HS-27A (cell line): Measurements from ENCODE around the gene AKT2.

Source experiments
- DNase-seq: peaks from one replicate; pipeline ENCODE4 v3.0.0-alpha.2; 2012; ENCODE audit warnings: low read depth, missing footprints

Gene AKT2

GRCh38 chr19:40273469-40274360 is 11.4 kb downstream of the AKT2 start:
- DNase-seq: no peak

DNA sequence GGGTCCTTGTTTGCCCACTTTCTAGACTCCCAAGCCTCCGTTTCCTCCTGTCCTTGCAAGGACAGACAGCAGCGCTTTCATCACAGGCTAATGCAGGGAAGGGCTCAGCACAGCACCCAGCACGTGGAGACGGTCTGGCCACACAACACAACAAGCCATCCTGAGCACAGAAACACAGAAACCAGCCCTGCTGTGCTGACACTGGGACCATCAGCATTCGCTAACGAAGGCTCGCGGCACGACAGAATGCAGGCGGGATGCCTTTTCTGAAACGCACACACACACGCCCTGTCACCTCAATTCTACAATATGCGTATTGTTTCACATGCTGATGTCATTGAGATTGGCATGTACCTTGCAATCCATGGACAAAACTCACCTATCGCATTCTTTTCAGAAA is 12.9 kb downstream of the AKT2 start:
- no peak for DNase-seq

DNA sequence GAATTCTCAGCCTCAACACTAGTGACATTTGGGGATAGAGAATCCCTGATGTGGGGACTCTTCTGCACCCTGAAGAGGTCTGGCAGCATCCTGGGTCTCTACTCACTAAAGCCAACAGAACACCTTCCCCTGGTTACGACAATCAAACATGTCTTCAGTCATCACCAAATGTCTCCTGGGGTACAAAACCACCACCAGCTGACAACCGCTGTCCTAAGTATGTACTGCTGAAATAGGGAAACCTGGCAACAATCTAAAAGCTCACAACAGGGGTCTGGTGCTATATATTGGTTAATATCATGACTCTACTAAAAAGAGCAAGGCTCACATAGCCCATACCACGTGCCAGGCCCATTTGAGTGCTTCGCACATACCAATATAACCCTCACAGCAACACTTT is 13.4 kb downstream of the AKT2 start:
- DNase-seq: no peak

DNA sequence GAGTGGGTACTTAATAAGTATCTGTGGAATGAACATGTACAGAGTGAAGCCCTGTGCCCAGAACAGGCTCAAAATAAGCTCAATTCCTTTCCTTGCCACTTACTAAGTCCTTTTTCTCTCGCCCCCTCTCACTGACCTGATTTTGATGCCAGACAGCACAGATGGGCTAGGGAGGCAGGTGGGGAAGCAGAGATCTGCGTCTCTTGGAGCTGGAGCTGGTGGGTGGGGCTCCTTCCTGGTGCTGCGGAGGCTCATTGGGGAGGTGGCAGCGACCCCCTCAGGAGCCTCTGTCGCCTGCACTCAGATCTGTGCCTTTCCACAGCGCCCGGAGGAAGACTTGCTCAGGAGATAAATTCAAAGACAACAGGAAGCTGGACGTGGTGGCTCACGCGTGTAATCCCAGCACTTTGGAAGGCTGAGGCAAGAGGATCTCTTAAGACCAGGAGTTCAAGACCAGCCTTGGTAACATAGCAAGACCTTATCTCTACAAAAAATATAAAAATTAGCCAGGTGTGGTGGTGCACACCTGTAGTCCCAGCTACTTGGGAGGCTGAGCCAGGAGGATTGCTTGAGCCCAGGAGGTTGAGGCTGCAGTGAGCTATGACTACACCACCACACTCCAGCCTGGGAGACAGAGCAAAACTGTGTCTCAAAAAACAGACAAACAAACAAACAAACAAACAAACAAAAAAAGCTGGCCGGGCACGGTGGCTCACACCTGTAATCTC is 14.6 kb downstream of the AKT2 start:
- DNase-seq: no peak

- DNase-seq: no peak
Observed at GRCh38 chr19:40269216-40269940, 15.8 kb downstream of the AKT2 start.

- DNase-seq: no peak
Observed at GRCh38 chr19:40267601-40267997, 17.5 kb downstream of the AKT2 start.

DNA sequence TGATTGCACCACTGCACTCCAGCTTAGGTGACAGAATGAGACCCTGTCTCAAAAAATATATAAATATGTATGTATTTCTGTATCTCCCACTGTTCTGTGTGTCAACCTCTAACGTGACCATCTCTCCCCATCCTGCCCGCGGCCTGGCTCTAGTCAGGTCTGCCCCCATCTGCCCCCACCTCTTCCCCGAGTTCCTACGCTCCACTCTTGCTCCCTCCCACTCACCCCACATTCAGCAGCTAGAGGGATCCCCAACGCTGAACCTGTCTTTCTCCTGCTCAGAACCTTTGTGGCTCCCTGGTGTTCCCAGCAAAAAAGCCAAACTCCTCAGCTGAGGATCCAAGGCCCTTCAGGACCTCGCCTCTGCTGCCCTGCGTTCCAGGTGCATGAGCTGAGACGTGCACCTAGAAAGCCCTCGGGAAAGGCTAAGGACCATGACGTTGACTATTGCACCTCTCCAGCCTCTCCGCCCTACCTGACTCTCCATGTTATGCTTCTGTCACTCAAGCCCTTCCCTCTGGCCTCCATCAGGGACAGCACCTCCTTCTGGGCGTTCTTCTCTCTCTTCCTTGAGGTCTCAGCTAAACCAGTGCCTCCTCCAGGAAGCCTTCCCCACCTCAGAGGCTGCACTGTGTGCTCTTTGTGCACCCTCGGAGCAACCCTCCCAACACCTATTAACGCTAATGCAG is 18.1 kb downstream of the AKT2 start:
- DNase-seq: no peak

DNA sequence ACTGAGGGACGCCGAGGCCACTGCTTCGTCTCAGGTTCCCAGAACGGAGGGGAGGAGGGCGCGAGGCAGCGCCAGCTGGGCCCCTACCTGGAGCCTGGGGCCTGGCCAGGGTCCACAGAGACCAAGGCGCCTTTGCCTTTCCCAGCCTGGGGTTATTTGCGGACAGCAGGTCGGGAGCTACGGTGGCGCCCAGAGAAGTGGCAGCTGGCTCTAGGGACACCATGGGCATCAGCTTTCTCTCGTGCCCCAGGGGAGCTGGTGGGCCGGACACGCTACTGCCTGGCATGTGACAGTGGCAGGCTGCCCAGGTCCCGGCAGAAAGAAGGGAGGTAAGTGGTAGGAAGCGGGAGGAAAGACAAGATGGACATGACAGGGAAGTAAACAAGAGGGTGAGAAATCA is 19.0 kb downstream of the AKT2 start:
- no peak for DNase-seq

DNA sequence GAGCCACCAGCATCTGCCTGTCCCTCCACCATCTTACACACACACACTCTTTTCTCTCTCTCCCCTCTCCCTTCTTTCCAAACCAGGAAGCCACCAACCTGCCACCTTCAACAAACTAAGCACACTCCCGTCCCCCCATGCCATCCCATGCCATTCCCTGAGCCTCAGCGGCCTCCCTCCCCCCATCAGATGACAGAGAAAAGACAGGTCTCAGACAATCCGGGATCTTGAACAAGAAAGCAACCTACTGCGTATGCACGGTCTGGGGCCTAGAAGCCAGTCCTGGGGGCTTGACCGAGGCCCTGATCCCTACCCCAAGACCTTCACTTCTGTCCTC is 19.4 kb downstream of the AKT2 start:
- no peak for DNase-seq

DNA sequence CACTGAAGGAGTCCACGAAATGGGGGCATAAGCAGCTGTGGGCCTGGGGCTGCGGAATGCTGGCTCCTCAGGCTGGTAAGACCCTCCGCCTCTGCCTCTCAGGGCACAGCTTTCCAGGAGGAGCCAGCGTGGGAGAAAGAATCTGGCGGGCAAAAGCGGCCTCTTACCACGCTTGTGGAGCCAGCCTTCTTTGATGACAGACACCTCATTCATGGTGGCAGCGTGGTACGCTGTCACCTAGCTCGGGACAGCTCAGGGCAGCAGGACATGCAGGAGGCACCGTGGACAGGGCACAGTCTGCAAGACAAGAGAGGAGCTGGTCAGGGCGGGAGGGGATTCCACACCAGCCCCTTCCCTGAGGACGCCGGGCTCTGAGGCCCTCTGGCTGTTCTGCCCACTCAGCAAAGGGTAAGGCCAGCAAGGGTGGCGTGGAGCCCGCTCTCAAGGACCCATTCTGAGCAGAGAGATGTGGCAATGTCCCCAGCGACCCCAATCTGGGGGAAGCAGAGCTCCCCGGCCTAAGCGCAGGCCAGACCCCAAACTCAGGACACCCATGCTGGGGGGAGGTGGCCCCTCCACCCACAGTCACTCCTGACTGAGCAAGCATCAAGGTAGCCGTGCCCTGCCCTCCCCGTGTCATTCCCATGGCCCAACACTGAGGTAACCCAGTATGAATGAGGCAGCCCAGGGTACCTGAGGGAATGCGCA is 19.9 kb downstream of the AKT2 start:
- DNase-seq: no peak

- DNase-seq: no peak
Observed at GRCh38 chr19:40264314-40265054, 20.7 kb downstream of the AKT2 start.

GRCh38 chr19:40263440-40264313 is 21.5 kb downstream of the AKT2 start:
- no peak for DNase-seq

GRCh38 chr19:40262422-40262821 is 22.7 kb downstream of the AKT2 start:
- DNase-seq: no peak

DNA sequence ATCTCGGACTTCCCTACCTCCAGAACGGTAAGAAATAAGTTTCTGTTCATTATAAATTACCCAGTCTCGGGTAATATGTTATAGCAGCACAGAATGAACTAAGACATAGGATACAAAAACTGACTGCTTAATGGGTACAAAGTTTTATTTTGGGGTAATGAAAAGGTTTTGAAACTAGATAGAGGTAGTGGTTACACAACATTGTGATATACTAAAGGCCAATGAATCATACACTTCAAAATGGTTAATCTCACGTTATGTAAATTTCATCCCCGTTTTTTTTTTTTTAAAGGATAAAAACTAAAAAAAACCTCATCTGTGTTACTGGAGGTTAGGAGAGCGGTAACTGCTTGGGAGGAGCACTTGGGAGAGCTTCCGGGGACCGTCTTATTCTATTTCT is 23.5 kb downstream of the AKT2 start:
- no peak for DNase-seq

DNA sequence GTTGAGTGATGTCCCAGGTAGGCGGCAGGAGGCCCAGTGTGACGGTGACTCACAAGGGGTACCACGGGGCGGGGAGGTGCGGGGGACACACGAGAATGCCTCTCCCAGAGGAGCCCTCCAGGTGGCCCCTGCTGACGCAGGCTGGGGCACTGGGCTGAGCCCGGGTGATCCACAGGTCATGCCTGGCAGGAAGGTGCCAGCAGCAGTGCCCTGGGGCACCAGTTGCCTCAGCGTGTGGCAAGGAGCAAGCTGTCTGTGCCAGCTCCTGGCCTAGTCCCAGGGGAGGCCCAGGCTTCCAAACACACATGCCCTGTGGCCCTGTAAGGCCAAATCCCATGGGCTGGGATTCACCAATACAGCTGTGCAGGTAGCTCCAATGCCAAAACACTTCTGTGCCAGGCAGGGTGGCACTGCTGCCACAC is 28.0 kb downstream of the AKT2 start:
- DNase-seq: no peak

DNA sequence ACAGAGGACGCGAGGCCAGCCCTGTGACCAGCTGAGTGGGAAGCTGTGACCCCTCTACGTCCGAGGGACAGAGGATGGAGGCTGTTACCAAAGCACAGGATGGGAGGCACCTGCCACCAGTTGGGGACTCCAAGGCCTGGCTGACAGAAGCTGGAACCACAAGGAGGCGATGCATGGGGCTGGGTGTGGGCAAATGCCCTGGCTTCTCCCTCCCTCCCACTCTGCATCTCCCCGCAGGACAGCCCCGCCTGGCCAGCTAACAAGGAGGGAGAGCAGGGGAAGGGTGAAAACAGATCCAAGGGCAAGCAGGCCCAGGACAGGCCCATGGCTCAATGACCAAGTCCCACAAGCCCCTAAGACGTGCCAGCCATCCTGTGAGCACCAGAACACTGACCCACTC is 28.6 kb downstream of the AKT2 start:
- no peak for DNase-seq

DNA sequence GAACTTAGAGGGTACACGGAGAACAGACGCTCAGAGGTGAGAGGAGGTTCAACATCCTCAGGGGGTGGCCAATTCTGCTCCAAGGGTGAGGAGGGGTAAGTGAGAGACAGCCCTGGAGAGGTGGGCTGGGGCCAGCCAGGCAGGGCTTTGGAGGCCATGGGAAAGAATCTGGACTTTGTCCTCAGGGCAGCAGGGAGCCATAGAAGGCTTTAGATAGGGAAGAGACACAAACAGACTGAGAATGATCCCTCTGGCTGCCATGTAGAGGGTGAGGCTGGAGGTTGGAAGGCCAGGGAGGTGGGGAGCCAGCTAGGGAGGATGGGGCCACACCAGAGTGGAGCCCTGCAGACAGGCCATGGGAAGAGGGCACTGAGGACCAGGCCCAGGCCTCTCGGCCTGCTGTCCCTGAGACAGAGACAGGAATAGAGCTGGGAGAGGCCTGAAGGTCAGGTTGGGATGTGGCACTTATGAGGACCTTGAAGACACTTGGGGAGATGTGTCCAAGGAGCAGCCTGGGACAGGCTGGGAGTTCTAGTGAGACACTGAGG is 29.5 kb downstream of the AKT2 start:
- DNase-seq: no peak

DNA sequence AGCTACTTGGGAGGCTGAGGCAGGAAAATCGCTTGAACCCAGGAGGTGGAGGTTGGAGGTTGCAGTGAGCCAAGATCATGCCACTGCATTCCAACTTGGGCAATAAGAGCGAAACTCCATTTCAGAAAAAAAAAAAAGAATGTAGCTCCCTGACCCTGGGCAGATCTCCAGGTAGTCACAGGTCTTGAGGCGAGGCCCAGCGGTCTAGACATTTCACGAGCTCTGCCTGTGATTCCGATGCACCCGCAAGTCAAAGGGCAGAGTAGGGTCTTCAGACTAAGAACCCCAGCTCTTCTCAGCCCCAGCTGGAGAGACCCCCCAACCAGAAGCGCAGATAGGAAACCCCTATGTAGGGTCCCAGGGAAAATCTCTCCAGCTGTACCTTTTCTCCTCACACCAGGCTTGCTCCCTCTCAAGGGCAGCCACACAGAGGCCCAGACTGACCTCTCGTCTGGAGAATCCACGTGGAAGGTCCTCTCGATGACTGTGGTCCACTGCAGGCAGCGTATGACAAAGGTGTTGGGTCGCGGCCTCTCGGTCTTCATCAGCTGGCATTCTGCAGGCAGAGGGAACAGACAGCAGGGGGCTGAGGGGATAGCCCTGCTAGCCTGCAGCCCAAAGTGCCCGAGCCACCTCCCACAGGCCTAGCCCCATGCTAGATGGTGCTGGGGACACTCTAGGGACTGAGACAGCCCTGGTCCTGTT is 30.3 kb downstream of the AKT2 start:
- no peak for DNase-seq

DNA sequence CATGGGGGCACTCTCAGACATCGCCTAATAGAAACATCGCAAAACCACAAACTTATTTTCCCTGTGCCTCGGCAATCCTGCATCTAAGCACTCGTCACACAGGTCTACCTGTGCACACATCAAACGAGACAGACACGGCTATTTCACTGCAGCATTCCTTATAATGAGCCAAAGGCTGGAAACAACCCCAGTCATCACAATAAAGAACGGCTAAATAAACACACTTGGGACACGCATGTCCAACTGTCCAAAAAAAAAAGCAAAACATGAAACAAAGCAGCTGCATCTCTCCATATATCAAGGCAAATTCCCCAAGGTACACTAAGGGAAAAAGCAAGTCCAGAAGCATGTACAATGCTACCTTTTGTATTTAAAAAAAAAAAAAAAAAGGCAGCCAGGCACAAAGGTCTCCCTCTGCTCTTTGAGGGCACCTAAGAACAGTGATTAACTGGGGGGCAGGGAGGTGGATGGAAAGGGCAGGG is 31.5 kb downstream of the AKT2 start:
- no peak for DNase-seq
